Measurements from ENCODE around the gene TMTC2.

The TMTC2 gene

DNA sequence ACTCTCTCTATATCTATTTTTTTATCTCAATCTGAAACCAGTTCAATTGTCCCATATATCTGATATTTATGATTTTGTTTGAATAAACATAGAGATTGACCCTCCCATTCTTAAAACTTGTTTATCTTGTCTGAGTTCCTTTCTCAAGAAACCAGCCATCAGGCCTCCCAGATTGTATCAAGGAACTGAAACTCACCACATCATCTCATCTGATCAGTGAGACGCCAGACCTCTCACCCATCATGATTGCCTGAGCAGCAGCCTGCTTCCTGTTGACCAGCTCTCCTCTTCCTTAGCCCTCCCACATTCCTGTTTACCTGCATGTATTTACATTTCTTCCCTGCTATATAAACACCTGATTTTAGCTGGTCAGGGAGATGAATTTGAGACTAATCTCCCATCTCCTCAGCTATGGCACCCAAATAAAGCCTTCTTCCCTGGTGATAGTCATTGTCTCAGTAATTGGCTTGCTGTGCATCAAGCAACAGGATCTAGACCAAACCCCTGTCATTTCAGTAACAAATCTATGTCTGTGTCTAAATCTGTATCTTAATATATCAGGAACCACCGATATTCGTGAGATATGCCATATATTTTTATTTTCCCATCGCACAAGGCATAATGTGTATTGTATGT is 323.6 kb downstream of the TMTC2 start:
- TF ChIP-seq, protein P1, sequence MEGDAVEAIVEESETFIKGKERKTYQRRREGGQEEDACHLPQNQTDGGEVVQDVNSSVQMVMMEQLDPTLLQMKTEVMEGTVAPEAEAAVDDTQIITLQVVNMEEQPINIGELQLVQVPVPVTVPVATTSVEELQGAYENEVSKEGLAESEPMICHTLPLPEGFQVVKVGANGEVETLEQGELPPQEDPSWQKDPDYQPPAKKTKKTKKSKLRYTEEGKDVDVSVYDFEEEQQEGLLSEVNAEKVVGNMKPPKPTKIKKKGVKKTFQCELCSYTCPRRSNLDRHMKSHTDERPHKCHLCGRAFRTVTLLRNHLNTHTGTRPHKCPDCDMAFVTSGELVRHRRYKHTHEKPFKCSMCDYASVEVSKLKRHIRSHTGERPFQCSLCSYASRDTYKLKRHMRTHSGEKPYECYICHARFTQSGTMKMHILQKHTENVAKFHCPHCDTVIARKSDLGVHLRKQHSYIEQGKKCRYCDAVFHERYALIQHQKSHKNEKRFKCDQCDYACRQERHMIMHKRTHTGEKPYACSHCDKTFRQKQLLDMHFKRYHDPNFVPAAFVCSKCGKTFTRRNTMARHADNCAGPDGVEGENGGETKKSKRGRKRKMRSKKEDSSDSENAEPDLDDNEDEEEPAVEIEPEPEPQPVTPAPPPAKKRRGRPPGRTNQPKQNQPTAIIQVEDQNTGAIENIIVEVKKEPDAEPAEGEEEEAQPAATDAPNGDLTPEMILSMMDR (conservative IDR thresholded peaks at IDR 0.05; ENCODE audit: low read length): no peak
- H3K4me3 ChIP-seq (ENCODE audit: low read length): no peak overlapping the region
- DNase-seq (ENCODE audit: low read depth): no peak

DNA sequence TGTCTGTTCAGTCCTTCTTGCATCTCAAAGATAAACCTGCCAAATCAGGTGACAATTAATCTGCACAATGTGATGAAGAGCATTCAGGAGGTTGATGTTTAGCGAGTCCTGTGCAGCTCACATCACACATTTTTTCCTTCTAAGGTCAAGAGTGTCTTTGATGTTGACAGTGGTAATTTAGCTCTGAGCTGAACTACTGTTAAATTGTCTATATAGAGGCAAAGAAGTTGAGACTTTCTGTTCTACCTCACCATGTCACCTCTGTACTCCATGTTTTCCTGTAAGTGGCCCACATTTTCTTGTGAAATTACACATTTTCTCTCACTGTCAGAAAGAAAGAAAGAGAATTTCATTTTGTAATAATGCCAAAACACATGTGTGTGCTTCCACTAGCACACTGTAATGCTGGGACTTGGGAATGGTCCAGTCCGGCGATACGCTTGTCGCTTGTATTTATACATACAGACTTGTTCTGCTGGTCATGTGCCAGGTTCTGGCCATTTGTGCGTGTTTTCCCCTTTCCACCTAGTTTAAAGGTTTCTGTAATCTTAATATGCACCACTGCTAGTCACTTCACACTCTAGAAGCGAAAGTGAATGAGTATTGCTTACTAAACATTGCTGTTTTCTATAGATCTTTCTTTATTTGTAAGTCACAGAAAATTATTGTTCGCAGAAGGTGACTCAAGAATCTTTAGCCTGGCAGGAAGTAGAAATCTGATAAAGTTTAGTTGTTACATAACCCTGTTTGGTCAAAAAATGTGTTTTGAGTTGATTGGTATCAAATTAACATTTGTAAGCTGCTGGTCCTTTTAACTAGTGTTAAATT is 328.9 kb downstream of the TMTC2 start:
- H3K4me3 ChIP-seq (ENCODE audit: low read length): peak overlapping the region; percentile 45
- TF ChIP-seq, protein P1 (conservative IDR thresholded peaks at IDR 0.05; ENCODE audit: low read length): no peak
- DNase-seq (ENCODE audit: low read depth): peak; percentile 27

DNA sequence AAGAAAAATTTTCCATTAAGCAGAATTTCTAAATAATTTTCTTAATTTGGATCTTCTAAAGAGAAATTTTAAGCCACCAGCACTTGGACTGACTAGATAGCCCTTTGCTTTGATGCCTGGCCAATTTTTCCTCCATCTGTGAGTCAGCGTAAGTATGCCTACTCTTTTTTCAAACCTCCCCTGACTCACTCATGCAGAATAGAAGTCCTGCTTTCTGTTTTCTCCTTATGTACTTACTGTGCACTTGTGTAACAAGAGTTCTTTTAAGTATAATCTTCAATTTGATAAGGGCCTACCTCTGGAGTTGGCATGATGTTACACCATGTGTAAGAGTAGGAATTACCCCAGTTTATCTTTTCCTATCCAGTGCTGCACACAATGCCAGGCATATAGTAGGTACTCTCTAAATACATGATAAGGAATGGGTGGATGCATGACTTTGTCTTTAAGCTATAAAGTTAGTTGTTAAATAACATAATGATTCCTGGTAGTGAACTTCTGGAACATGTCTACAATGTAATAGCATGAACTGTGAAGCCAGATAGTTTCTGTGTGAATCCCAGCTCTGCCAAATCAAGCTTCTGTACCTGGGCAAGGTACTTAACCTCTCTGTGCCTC is 329.6 kb downstream of the TMTC2 start:
- TF ChIP-seq, protein P1 (conservative IDR thresholded peaks at IDR 0.05; ENCODE audit: low read length): no peak
- peak; percentile 82 for DNase-seq (ENCODE audit: low read depth)
- H3K4me3 ChIP-seq (ENCODE audit: low read length): peak overlapping the region; percentile 45

DNA sequence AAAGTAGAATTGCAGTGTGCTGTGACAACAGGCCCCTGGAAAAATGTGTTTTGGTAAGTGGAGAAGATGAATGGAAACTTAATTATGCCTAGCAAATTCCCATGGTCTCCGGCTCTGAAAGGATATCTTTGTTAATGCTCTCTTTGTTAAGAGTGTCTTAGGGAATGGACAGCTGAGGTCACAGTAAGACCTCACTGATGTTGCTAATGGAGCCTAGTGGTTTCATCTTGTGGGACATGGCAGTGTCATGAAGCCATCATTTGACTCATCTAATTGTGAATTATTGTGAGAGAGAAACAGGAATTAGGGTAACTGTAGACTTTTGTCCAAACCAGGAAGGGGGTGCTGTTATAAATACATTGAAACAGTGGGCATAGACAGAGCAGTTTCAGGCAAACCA is 330.3 kb downstream of the TMTC2 start:
- H3K4me3 ChIP-seq (ENCODE audit: low read length): no peak overlapping the region
- TF ChIP-seq, protein P1 (conservative IDR thresholded peaks at IDR 0.05; ENCODE audit: low read length): no peak
- DNase-seq (ENCODE audit: low read depth): no peak

DNA sequence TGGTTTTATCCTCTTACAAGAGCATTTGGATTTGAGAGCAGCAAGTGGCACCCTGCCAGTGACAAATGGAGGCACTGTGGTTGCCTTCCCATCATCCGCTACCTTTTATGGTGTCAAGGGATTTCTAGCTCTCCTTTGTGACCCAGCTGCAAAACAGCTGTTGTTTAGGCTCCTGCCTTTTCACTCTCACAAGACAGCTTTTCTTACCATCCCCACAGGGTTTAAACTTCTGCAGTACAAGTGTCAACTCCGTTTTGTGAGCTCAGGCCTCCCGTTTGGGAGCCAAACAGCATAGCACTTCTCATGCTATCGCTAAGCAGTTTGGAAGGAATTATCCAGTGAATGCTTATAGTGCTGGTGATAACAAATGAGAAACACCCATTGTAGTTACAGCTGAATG is 331.4 kb downstream of the TMTC2 start:
- DNase-seq (ENCODE audit: low read depth): peak; percentile 12
- no peak overlapping the region for H3K4me3 ChIP-seq (ENCODE audit: low read length)
- TF ChIP-seq, protein P1 (conservative IDR thresholded peaks at IDR 0.05; ENCODE audit: low read length): no peak

DNA sequence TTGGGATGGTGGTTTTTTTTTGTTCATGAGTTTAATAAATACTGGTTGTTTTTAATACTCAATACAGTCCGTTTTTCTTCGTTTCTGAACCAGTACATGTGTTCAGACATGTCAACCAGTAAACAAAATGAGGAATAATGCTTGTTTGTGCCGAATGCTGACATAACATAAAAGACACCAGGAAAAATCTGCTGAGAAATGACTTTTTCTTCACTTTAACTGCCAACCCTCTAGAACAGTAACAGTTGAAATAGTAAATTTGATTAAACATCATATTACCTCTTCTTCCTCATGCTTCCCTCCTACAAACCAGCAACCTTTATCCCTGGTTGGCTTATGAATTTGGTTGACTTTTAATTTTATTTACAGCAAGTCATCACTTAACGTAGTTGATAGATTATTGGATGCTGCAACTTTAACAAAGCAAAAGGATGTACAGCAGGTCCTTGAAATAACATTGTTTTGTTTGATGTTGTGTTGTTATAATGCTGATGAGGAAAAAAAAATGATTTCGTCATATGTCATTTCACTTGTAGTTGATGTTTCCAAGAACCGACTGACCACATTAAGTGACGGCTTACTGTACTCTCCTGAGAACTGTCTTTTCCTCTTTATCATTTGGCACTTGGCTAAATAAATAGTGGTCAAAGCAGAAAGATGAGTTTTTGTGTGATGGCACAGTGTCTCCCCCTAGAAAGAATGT is 340.5 kb downstream of the TMTC2 start:
- no peak overlapping the region for H3K4me3 ChIP-seq (ENCODE audit: low read length)
- no peak for DNase-seq (ENCODE audit: low read depth)
- TF ChIP-seq, protein P1 (conservative IDR thresholded peaks at IDR 0.05; ENCODE audit: low read length): no peak
